NOMO-1 treated with DMSO at 0.1 percent for 48 hours (cell line): ENCODE measurements around the gene SLC6A13.
A peak's percentile ranks its signal among the peaks of the same experiment; 100 is the strongest.
"Not testable (repeated sequence)": the region's sequence is repeated elsewhere in the genome, so short reads cannot be mapped to it uniquely, and the experiment has no call there.

Experiments used
- DNase-seq: peaks from one replicate; lab custom pipeline; 2025; ENCODE audit not compliant: unreplicated experiment; lab: John Stamatoyannopoulos, UW

Gene SLC6A13

DNA sequence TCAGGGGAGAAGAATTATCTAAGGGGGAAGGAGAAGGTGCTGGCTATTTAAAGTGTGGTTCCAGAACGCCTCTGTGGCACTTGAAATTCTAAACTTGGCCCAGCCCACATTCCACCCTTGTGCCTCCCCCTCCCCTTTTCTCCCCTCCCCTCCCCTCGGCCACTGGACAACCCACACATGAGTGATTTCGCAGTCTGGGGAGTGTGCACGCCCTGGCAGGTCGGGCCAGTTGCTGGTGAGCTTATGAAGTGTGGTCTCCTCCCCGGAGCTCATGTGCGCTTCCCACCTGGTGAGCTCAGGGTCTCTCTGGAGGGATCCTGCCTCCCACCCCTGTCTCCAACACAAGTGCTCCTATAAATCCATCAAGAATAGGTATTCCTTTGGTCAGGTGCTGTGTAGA is at the start of gene SLC6A13:
Gene SLC6A13, minus strand, starts transcription at position 20 of the 400 bp plus-strand sequence. CDS start 2,784 bp downstream, outside the sequence.
- DNase-seq: no peak

DNA sequence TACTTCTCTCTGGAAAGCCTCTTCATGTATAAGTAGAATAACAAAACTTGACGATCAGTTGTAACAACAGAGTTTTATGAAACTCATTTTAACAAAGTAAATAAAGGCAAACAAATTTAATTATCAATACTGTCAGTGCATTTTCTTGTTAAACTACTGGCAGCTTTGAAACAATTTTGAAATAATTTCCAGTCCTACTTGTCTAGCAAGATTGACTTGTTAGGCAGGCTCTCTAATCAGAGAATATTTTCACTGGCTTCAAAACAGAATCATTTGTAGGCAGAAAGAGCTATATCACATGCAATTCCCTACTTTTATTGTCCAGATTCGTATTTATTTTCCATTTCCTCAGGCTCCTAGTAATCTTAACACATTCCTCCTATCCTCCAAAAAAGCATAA is 45.9 kb upstream of the SLC6A13 start:
- no peak for DNase-seq

DNA sequence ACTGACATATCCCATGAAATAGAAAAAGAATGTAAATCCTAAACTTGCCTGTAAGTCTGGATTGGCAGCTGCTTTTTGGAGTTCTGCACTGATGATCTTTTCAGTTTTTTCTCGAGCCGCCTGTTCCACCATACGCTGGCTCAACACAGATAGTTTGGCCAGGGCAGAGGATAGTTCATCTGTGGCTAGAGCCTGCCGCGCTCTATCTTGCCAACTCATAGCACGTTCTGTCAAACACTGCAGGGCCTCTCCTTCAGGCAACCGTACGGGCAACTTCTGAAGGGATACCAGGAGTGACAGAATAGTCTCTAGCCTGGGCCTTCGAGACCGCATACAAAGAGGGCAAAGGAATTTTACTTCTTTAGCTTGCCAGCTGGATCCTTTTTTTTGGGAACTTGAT is 44.8 kb upstream of the SLC6A13 start:
- no peak for DNase-seq

DNA sequence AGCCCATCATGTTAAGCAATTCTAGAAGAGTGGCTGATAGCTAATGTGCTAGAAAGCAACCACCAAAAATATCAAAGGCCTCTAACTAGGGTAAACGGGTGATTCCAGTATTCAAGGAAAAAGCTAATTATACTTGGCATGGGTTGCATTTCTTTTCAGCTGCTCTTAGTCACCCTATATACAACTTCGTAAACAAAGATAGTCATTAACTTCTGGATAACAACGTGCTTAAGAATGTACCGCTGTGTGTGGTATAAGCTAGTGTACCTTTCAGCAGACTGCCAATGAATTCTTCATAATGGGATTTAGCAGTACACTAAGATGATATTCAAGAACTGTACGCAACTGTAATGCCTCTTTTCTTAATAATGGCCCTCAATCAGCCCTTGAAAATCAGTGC is 42.2 kb upstream of the SLC6A13 start:
- no peak for DNase-seq

DNA sequence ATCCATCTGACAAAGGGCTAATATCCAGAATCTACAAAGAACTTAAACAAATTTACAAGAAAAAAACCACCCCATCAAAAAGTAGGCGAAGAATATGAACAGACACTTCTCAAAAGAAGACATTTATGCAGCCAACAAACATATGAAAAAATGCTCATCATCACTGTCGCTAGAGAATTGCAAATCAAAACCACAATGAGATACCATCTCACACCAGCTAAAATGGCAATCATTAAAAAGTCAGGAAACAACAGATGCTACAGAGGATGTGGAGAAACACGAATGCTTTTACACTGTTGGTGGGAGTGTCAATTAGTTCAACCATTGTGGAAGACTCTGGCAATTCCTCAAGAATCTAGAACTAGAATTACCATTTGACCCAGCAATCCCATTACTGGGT is 40.1 kb upstream of the SLC6A13 start:
- not testable (repeated sequence) for DNase-seq

DNA sequence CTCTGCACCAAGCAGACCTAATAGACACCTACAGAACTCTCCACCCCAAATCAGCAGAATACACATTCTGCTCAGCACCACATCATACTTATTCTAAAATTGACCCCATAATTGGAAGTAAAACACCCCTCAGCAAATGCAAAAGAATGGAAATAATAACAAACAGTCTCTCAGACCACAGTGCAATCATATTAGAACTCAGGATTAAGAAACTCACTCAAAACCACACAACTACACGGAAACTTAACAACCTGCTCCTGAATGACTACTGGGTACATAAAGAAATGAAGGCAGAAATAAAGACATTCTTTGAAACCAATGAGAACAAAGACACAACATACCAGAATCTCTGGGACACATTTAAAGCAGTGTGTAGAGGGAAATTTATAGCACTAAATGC is 37.5 kb upstream of the SLC6A13 start:
- not testable (repeated sequence) for DNase-seq

DNA sequence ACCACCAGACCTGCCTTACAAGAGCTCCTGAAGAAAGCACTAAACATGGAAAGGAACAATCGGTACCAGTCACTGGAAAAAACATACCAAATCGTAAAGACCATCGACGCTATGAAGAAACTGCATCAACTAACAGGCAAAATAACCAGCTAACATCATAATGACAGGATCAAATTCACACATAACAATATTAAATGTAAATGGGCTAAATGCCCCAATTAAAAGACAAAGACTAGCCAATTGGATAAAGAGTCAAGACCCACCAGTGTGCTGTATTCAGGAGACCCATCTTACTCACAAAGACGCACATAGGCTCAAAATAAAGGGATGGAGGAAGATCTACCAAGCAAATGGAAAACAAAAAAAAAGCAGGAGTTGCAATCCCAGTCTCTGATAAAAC is 36.9 kb upstream of the SLC6A13 start:
- not testable (repeated sequence) for DNase-seq

DNA sequence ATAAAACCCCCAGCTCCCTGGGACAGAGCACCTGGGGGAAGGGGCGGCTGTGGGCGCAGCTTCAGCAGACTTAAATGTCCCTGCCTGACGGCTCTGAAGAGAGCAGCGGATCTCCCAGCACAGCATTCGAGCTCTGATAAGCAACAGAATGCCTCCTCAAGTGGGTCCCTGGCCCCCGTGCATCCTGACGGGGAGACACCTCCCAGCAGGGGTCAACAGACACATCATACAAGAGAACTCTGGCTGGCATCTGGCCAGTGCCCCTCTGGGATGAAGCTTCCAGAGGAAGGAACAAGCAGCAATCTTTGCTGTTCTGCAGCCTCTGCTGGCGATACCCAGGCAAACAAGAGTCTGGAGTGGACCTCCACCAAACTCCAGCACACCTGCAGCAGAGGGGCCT is 35.4 kb upstream of the SLC6A13 start:
- not testable (repeated sequence) for DNase-seq

DNA sequence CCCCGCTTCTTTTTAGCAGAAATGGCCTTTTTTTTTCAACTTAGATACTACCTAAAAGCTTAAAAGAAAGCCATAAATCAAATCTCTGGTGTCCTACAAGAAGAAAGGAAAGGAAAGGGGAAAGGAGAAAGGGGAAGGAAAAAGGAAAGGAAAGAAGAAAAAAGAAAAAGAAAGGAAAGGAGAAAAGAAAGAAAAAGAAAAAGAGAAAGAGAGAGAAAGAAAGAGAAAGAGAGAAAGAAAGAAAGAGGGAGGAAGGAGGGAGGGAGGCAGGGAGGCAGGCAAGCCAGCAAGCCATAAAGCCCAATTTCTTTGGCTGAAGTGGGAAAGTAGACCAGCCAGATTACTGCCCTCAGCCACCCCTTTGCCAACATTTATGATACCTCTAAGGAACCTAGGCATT is 32.5 kb upstream of the SLC6A13 start:
- DNase-seq: no peak

DNA sequence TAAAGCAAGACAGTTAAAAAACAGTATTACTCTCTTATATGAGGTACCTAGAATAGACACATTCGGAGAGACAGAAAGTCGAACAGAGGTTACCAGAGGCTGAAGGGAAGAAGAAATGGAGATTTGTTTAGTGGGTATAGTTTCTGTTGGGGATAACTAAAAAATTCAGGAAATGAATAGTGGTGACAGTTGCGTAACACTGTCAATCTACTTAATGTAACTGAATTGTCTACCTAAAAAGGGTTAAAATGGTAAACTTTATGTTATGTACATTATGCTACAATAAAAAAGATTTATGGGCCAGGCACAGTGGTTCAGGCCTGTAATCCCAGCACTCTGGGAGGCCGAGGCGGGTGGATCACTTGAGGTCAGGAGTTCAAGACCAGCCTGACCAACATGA is 30.6 kb upstream of the SLC6A13 start:
- peak; percentile 67 for DNase-seq

DNA sequence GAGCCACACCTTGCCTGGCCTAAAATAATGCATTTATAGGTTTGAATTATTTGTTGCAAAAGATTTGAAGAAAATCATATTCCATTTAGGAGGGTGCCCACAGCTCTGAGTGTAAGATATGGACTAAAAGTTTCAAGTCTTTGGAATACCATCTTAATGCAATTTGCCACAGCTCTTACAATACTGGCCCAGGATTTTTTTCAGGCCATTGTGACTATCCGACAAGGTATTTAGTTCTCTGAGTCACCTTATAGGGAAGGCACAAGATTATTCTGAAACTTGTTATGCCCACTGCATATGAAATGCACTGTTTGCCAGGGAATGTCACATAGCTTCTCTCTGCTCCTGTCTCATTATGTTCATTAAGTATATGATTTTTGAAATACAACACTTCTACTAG is 29.6 kb upstream of the SLC6A13 start:
- no peak for DNase-seq

DNA sequence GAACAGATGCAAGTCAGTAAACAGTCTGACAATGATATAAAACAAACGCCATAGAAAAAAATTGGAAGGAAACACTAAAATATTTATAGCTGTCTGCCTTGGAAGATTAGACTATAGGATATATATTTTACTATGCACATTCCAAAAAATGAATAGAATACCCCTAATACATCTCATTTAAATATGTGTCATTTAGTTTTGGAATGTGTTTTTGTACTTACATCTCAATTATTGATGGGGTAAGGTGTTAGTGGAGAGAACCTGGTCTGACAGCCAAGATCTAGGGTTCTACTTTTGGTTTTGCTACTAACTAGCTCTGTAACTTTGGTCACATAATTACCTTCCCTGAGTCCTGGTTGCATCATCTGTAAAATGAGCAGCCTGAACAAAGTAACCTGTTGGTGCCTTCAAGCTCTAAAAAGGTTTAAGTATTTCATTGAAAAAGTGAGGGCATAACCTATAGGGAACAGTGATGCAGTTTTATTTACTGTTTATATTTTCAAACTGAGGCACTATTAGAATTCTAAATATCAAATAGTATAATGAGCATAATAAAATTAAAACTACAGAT is 28.6 kb upstream of the SLC6A13 start:
- DNase-seq: peak; percentile 4

DNA sequence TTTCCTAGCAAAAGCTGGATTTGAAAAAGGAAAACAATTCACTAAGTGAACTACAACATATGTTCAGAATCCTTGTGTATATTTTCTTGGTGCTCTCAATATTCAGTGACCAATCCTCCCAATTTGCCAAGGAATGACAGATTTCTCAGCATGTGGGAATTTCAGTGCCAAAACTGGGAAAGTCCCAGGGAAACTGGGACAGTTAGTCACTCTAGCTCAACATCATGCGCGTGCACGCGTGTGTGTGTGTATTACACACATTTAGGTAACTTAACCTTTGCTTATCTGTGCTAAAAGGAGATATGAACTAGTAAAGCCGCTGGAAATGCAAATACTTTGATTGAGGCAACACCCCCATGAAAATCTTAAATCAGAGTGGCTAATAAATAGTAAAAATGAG is 26.1 kb upstream of the SLC6A13 start:
- no peak for DNase-seq

DNA sequence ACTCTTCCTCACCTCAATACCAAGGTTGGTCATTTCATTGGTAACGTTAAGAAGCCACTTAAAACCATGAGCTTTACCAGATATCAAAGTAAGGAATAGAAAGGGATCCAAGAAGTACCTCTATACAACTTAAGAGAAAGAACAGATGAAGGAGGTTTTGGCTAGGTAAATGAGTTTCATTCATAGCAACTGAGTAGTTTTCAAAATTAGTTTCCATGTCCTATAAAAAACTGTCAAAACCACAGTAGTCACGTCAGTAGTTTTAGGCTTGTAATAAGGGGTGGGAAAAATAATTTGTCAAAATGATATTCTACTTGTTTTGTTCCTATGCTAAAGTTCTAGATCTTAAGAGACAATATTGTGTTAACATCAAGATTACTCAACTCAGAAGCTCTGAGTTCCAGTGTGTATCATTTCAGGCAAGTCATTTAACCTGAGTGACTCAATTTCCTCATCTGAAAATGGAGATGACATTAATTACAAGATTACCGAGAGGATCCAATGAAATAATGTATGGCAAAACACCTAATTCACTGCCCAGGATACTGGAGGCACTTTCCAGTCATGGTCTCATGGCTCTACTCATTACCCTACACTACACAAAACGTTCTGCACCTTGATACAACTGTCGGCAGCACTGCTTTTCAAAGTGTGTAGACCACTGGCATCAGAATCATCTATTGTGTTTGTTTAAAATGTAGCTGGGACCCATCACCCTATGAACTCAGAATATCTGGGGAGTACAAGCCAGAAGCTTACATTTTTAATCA is 24.1 kb upstream of the SLC6A13 start:
- DNase-seq: no peak

DNA sequence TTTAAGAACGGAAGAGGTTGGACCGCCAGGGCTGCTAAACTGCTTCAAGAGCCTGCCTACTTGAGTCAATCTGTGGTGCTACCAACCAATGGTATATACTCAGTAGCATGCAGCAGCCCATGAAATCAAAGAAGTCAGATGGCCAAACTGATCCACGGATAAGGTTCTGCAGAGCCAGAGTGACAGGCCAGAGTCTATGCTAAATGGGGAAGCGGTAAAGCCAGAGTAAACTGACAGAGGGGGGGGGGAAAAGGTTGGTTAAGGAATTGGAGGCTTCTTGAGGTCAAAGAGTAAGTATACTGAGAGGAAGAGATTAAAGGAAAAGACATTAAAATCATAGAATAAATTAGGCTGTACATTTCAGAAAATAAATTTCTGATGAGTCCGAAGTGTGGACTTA is 15.4 kb upstream of the SLC6A13 start:
- DNase-seq: no peak

DNA sequence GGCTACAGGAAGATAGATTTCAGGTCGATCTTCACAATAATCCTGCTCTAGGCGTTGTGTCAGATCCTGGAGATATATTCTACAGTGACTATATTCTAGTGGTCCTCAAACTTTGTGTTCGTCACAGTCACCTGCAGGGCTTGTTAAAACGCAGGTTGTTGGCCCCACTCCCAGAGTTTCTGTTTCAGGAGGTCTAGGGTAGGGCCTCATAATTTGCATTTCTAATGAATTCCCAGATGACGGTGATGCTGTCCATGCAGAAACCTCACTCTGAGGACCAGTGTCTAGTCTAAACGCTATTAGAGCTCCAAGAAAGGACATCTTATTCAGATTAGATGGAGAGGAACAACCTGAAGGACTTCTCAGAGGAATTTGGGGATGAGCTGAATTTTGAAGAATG is 13.2 kb upstream of the SLC6A13 start:
- no peak for DNase-seq

DNA sequence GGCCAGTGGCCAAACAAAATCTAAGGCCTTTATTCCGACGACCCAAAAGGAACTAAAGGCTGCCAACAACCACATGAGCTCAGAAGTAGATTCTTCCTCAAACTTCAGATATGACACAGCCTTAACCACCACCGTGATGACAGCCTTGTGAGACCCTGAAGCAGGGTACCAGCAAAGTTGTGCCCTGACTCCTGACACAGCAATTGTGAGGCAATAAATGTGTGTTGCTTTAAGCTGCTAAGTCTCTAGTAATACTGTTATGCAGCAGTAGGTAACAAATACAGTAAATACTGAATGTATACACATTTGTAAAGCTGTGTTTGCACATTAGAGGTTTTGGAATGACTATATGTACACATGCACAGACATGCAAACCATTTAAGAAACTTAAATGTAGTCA is 10.7 kb upstream of the SLC6A13 start:
- DNase-seq: peak; percentile 44

DNA sequence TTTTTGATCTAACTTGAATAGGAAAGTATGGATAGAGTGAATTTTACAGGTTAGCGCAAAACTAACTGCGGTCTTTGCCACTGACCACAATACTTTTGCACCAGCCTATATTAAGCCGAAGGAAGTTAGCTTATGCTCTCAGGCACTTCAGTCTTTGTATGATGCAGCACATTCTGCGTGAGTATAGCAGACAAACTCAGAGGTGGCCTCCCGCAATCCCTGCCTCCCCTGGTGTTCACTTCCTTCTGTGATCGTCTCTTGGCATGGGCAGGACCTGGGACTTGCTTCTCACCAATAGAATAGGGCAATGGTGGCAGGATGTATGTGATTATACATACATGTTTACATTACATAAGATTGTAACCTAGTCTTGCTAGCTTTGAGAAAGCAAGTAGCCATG is 10.3 kb upstream of the SLC6A13 start:
- peak; percentile 44 for DNase-seq

DNA sequence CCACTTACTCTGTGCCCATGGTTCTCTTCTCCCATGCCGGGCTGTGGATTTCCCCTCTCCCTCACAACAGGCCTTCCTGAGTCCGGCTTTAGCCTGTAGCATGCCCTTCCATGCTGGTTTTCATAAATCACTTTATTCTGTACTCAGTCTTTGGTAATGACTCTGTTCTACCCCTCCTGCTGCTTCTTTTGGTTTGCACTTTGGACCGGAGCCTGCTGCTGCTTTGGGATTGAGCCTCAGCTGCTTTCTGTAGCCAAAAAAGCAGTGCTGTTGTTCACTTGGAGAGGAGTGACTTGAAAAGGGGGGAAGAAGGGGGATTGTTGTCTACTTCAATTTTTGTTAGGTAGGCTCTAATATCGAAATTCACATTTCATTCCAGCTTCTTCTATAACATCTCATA is 8.5 kb upstream of the SLC6A13 start:
- DNase-seq: no peak

DNA sequence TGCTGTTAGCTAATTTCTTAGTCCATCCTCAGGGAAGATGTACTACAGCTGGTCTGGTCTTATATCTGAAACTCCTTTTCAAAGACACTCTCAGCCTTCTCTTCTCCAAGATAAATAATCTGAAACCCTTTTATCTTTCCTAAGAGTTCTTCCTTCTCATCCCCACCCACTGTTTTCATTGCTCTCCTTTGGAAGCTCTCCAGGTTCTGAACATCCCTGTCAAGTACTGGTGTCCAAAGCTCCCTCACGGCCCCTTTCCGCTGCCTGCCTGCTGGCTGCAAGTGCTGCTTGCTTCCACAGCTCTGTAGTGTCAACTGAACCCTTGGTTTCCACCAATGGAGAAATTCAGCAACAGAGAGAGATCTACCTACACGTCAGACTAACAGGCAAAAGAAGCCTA is 6.6 kb upstream of the SLC6A13 start:
- no peak for DNase-seq

DNA sequence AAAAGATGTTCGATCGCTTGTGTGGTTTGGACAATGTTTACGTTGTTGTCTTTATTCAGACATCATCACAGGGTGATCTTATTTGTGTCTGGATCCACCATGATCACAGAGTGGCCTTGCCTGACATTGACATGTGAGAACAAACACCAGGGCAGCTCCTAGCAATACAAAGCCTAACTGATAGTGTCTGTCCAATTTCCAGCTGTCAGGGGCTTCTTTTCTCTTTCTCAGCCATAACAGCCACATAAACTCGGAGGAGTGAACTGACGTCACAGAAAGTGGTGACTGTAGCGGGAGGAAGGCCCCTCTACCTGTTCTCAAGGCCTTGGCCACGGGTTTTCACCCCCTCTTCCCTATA is 5.8 kb upstream of the SLC6A13 start:
- no peak for DNase-seq

DNA sequence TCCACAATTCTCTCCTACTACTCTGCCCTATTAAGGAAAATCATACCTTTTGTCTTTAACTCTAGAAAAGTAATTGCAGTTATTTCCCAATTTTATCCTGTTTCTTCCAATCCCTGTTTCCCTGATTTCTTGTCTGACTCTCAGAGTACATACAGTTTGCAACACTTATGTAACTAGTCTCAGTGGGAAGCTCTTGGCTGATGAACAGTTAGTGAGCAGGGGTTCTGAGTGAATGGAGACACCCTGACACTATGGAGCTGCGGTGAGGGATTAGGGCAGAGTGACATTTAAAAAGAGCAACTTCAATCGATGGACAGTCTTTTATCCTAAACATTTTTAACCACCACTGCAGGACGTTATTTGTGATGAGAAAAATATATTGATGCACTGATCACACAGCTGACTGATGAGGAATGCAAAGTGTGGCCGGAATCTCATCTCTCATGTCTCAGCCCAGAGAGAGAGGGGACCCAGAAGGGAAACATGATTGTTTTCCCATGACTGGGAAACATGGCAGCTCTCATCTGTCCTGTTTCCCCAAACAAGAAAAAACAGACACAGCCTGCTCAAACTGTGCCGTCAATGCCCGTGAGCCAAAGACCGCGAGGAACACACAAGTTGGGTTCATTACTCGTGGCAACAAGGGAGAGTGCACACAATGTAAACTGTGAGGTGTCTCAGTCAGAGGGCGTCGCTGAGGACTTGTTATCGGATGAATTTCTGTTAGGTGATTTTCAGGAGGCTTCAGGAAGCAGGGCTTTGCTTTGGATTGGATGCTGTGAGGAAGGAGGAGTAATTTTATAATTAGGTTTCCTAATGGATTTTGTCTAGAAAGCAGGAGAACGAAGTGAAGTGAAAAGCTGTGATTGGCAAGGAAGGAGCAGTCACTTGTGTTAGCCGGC is 5.2 kb upstream of the SLC6A13 start:
- DNase-seq: no peak
